ENCODE results near the gene PRSS36. TPM values are rescaled to one million over a fixed set of nuclear protein-coding genes. Genes with fewer than 3 reads are reported as not detected.
"Not testable (repeated sequence)": the region's sequence is repeated elsewhere in the genome, so short reads cannot be mapped to it uniquely, and the experiment has no call there.

Gene PRSS36
- total RNA-seq, 1 experiment from 2014 or later = not detected

- no peak for DNase-seq (ENCODE audit: low spot score)
- in situ Hi-C loops (cut with HindIII; ENCODE audit: low sequenced_read_pairs) = no loop called here
Measured at GRCh38 chr16:31186176-31186575, 36.3 kb upstream of the PRSS36 start.

DNA sequence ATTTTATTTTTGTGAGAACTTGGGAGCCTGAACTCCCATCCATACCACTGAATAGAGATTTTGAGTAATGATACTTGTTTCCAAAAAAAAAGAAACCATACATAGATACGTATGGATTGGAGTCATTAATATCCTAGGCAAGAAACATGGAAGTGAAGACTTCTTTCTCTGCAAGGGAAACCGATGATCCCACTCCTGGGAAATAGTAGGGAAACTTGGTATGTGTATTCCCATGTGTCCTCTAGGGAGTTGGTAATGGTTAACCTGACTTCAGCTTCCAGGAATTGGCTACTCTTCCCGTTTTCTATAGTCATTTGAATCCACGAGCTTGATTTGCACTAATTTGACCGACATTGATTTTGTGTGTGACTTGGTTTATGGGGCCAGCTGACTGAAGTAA, 35.5 kb upstream of the PRSS36 start:
- DNase-seq (ENCODE audit: low spot score) = no peak
- in situ Hi-C loops (cut with HindIII; ENCODE audit: low sequenced_read_pairs) = no loop called here

DNA sequence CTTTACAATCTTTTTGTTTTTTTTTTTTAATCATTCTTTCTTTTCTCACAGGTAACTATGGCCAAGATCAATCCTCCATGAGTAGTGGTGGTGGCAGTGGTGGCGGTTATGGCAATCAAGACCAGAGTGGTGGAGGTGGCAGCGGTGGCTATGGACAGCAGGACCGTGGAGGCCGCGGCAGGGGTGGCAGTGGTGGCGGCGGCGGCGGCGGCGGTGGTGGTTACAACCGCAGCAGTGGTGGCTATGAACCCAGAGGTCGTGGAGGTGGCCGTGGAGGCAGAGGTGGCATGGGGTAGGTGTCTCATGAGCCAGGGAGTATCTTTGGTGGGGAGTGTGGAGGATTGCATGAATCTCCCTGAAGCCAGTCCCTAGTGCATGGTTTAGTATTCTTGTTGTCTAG, 35.0 kb upstream of the PRSS36 start:
- in situ Hi-C loops (cut with HindIII; ENCODE audit: low sequenced_read_pairs) = no loop called here

DNA sequence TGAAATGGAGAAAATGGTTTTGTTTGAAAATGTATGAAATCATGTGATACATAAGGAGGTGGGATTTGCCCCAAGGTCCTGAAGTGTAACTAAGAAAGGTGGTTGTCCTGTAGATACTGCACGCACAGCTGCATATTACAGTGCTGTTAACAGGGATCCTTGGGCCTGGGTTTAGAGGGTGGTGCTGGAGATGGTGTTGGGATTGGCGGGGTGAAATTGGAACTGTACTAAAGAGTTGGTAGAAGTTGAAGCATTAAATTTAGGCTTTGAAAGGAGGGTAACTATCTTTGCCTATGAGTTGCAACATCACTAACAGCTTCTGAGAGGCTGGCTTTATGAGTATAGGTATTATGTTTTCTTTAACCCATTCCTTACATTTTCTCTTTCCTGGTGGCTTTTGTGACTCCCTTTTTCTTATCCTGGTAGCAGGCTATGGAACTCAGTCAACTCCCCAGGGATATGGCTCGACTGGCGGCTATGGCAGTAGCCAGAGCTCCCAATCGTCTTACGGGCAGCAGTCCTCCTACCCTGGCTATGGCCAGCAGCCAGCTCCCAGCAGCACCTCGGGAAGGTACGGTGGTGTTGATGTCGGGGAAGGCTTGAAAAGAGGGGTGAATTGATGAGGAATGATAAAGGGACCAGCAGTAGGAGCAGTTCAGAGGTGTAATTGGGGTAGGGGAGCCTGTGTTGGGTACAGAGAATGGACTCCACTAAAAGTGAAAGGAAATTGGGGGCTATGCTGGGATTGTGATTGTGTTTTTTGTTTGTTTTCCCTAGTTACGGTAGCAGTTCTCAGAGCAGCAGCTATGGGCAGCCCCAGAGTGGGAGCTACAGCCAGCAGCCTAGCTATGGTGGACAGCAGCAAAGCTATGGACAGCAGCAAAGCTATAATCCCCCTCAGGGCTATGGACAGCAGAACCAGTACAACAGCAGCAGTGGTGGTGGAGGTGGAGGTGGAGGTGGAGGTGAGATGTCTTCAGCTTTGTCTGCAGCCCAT, 33.9 kb upstream of the PRSS36 start:
- no peak for DNase-seq (ENCODE audit: low spot score)
- in situ Hi-C loops (cut with HindIII; ENCODE audit: low sequenced_read_pairs) = no loop called here

More for the DNA sequence above, 35.0 kb upstream of the PRSS36 start:
- no peak for DNase-seq (ENCODE audit: low spot score)

DNA sequence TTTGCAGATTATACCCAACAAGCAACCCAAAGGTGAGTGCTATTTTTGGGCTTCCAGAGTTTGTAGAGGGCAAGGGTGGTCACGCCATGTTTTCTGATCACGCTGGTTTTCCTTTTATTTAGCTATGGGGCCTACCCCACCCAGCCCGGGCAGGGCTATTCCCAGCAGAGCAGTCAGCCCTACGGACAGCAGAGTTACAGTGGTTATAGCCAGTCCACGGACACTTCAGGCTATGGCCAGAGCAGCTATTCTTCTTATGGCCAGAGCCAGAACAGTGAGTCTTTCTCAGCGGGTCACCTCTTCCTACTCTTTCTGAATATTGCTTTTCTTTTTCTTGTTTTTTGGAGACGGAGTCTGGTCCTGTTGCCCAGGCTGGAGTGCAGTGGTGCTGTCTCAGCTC, 32.5 kb upstream of the PRSS36 start:
- in situ Hi-C loops (cut with HindIII; ENCODE audit: low sequenced_read_pairs) = no loop called here
- DNase-seq (ENCODE audit: low spot score) = no peak

DNA sequence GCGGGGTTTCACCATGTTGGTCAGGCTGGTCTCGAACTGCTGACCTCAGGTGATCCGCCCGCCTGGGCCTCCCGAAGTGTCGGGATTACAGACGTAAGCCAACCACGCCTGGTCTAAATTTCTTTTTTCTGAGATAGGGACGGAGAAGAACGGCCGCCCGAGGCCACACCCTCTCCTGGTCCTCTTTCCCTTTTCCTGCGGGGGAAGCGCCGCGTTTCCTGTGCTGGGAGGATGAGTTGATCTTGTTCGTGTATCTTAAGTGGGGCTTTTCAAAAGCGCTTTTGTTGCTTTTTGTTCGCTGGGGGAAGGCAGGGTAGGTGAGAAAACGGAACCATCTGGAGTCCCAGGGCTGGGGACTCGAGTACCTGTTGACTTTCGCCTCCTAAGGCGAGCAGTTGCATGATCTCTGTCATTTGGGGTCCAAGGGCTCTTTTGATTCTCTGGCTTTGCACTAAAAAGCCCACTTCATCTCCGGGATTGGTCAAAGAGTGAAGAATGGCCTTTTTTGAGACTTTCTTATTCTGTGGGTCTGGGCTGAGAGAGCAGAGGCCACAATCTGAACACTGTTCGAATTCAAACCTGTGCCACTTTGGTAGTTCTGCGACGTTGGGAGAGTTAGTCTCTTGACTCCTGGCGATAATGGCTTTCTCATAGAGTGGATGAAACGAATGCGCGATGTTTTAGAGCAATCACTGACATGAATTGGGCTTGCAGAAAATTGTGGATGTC, 31.4 kb upstream of the PRSS36 start:
- in situ Hi-C loops (cut with HindIII; ENCODE audit: low sequenced_read_pairs) = no loop called here
- no peak for DNase-seq (ENCODE audit: low spot score)

- DNase-seq (ENCODE audit: low spot score) = peak; percentile 94
- in situ Hi-C loops (cut with HindIII; ENCODE audit: low sequenced_read_pairs) = no loop called here
Measured at GRCh38 chr16:31179747-31180459, 30.0 kb upstream of the PRSS36 start, which contains the start of gene FUS. FUS (plus strand) TSS chr16:31180139; CDS start chr16:31180215, 76 bp downstream.

DNA sequence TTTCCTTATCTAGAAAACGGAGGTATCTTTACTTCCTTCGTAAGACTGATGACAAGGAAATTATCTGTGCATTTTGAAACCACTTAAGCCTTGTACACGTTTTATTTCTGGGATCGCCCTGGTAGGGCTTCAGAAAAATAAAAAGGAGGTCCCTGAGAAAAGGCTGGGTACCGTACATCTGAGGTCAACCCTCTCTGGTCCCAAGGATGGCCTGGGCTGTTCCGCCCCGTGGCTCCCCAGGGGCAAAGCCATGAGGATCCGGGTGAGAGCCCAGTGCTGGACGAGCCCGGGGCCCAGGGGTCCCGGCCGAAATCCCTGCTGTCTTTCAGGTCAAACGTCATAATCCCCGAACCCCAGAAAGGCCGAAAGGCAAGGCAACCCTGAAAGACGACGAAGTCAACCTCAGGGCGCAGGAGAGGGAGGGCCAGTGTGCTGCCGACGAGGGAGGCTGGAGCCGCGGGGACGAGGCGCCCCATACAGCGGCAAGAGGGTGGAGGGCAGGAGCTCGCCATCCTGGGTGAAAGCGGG, 29.4 kb upstream of the PRSS36 start:
- in situ Hi-C loops (cut with HindIII; ENCODE audit: low sequenced_read_pairs) = no loop called here
- no peak for DNase-seq (ENCODE audit: low spot score)

GRCh38 chr16:31177136-31177535, 27.3 kb upstream of the PRSS36 start:
- no peak for DNase-seq (ENCODE audit: low spot score)
- in situ Hi-C loops (cut with HindIII; ENCODE audit: low sequenced_read_pairs) = no loop called here

DNA sequence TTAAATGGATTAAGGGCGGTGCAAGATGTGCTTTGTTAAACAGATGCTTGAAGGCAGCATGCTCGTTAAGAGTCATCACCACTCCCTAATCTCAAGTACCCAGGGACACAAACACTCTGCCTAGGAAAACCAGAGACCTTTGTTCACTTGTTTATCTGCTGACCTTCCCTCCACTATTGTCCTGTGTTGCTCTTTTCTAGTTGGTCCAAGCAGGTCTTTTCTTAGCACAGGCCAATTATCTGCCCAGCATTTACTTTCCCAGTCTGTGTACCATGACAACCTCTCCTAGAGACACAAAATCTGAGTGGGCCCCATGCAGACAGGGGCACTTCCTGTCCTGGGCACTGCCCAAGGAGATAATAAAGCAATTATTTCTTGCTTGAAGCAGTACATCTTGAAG, 20.2 kb upstream of the PRSS36 start:
- DNase-seq (ENCODE audit: low spot score); in situ Hi-C loops (cut with HindIII; ENCODE audit: low sequenced_read_pairs): not testable (repeated sequence)

DNA sequence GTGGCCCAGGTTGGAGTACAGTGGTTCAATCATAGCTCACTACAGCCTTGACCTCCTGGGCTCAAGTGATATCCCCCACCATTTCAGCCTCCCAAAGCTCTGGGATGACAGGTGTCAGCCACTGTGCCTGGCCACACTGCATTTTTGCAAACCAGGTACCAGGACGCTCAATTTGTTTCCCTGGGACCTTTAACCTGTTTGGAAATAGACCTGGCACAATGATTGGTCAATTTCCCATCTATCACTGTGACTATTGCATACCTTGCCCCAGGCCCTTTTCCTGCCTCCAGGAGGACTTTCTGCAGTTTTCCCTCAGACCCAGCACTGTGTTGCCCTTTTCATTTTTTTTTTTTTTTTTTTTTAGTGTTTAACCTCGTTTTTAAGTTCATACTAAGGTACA, 19.0 kb upstream of the PRSS36 start:
- in situ Hi-C loops (cut with HindIII; ENCODE audit: low sequenced_read_pairs) = no loop called here
- DNase-seq (ENCODE audit: low spot score) = no peak

- in situ Hi-C loops (cut with HindIII; ENCODE audit: low sequenced_read_pairs) = no loop called here
- DNase-seq (ENCODE audit: low spot score) = no peak
Measured at GRCh38 chr16:31167315-31167714, 17.4 kb upstream of the PRSS36 start.

GRCh38 chr16:31157136-31157535, 7.3 kb upstream of the PRSS36 start:
- in situ Hi-C loops (cut with HindIII; ENCODE audit: low sequenced_read_pairs) = no loop called here

DNA sequence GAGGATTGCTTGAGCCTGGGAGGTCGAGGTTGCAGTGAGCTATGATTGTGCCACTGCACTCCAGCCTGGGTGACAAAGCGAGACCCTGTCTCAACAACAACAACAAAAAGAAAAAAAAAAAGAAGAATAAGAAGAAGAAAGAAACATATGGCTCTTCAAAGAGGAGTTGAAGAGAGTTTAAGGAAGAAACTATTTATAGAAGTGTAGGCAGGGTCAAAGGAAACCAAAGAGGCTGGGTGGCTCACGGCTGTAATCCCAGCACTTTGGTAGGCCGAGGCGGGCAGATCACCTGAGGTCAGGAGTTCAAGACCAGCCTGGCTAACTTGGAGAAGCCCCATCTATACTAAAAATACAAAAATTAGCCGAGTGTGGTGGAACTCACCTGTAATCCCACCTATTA, 1.1 kb upstream of the PRSS36 start:
- in situ Hi-C loops (cut with HindIII; ENCODE audit: low sequenced_read_pairs); DNase-seq (ENCODE audit: low spot score): not testable (repeated sequence)

More at GRCh38 chr16:31157136-31157535, 7.3 kb upstream of the PRSS36 start:
- DNase-seq (ENCODE audit: low spot score) = no peak

- no peak for DNase-seq (ENCODE audit: low spot score)
- in situ Hi-C loops (cut with HindIII; ENCODE audit: low sequenced_read_pairs) = no loop called here
Measured at GRCh38 chr16:31149332-31149731, 534 bp downstream of the PRSS36 start.

- DNase-seq (ENCODE audit: low spot score) = no peak
- in situ Hi-C loops (cut with HindIII; ENCODE audit: low sequenced_read_pairs) = no loop called here
Measured at GRCh38 chr16:31148896-31149295, 970 bp downstream of the PRSS36 start.

DNA sequence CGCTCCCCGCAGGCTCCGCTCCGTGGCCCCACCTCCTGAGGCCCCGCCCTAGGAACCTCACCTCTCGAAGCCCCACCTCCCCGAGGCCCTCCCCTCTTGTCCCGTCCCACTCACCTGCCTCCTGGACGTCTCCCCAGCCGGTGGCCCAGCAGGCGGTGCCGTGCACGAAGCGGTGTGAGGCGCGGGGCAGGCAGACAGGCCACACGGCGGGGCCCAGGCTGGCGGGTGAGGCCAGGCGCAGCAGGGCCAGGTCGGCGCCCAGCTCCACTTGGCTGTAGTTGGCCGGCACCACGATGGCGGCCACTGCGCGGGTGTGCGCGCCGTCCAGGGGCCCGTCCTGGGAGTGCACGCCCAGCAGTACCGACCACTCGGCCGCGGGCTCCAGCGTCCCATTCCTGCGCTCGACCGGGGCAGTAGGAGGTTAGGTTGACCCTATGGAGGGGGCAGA, 1.6 kb downstream of the PRSS36 start:
- in situ Hi-C loops (cut with HindIII; ENCODE audit: low sequenced_read_pairs) = no loop called here
- no peak for DNase-seq (ENCODE audit: low spot score)

- in situ Hi-C loops (cut with HindIII; ENCODE audit: low sequenced_read_pairs) = no loop called here
- DNase-seq (ENCODE audit: low spot score) = no peak
Measured at GRCh38 chr16:31147574-31147973, 2.3 kb downstream of the PRSS36 start.

DNA sequence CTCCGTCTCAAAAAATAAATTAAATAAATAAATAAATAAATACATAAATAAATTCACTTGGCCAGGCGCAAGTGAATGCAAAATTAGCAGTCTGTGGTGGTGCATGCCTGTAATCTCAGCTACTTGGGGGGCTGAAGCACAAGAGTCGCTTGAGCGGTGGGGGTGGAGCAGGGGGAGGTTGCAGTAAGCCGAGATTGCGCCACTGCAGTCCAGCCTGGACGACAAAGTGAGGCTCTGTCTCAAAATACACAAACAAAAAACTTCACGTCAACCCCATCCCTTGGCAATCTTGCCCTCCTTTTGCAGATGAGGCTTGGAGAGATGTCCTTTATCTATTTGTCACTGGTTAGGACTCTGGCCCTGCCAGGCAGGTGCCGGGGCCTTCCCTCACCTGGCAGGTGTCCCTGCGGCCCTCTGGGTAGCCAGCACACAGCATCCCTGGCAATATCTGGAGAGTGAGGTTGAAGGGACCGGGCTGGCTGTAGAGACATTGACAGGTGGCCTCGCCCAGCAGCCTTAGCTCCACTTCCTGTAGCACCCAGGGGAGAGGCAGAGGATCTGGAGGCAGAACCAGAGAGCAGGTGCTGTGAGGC, 4.4 kb downstream of the PRSS36 start:
- in situ Hi-C loops (cut with HindIII; ENCODE audit: low sequenced_read_pairs) = no loop called here
- peak; percentile 11 for DNase-seq (ENCODE audit: low spot score)
